Cerebellar nuclear complex (tissue), 1 donor: ENCODE measurements around the gene CYP27C1.
"Not testable (repeated sequence)": the region's sequence is repeated elsewhere in the genome, so short reads cannot be mapped to it uniquely, and the experiment has no call there.

Source experiments
- DNase-seq, 2 experiments: peaks; one replicate each; lab custom pipeline; 2025; lab: John Stamatoyannopoulos, UW

CYP27C1 gene

GRCh38 chr2:127224135-127224534 is 4.0 kb upstream of the CYP27C1 start:
- not testable (repeated sequence) for DNase-seq

DNA sequence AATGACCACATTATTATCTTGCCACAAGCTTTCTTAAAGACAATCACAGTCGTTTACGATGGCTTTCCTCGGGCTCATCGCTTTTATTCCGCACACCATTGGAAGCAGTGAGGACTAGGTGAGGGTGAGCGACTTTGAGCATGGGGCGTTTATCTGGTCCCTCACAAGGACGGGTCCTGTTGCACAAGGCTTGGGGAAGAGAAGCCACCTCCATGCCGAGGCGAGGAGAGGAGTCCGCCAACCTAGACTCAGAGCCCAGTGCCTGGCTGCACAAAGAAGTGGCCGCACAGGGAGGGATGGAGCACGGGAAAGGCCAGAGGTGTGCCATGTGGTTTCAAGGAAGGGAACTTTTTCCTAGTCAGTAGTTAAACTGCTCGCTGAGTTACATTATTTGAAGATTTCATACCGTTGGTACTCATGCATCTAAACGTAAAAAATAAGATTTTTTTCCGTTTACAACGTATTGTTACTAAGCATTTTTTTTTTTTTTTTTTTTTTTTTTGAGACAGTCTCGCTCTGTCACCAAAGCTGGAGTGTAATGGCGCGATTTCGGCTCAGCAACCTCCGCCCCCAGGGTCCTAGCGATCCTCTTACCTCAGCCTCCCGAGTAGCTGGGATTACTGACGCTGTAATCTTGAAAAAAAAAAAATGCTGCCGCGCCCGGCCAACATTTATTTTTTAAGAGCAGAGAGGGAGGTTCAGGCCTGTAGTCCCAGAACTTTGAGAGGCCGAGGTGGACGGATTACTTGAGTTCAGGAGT is 849 bp upstream of the CYP27C1 start:
- DNase-seq: no peak

- DNase-seq: no peak
These were observed 678 bp downstream of the CYP27C1 start for GRCh38 chr2:127219171-127220070.

DNA sequence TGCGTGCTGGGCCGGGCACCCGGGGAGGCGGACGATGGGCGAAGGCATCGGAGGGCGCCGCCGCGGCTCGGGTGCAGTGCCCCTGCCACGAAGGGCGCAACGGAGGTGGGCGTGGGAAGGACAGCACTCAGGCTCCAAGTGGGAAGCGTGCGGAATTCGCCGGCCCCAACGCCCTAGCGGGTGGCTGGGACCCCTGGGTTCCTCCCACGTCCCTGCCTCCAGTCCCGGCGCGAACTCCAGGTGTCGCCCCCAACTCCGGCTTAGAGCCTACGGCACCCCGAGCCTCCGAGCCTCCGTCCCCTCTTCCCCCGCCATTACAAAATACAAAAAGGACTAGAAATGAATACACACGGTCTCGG is 1.3 kb downstream of the CYP27C1 start:
- DNase-seq: no peak

GRCh38 chr2:127217470-127218325 is 2.4 kb downstream of the CYP27C1 start:
- DNase-seq: no peak

- no peak for DNase-seq
These were observed 3.5 kb downstream of the CYP27C1 start for GRCh38 chr2:127216593-127216992.

DNA sequence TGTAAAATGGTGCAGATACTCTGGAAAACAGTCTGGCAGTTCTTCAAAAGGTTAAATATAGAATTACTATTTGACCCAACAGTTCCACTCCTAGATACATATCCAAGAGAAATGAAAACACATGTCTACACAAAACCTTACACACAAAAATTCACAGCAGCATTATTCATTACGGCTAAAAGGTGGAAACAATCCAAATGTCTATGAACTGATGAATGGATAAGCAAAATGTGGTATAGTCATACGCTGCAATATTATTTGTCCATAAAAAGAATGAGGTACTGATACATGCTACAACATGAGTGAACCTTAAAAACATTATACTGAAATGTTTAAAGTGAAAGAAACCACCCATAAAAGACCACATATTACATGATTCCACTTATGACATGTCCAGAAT is 4.0 kb downstream of the CYP27C1 start:
- DNase-seq: no peak

GRCh38 chr2:127214201-127214600 is 5.9 kb downstream of the CYP27C1 start:
- DNase-seq: not testable (repeated sequence)

DNA sequence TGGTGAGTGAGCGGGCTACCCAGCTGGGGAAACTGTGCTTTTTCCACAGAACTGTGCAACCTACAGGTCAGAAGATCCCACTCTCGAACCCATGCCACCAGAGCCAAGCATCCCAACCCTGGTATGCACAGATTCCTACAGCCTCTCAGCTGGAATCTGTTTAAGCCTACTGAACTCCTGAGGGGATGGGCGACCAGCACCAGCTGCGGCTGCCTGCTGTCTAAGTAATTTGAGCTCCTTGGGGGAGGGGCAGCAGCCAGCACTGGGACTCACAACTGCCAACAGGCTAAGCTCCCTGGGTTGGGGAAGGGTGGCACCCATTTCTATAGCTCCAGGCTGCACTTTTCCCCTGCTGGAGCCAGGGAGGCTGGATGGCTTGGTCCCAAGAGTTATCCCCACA is 11.8 kb downstream of the CYP27C1 start:
- DNase-seq: no peak

DNA sequence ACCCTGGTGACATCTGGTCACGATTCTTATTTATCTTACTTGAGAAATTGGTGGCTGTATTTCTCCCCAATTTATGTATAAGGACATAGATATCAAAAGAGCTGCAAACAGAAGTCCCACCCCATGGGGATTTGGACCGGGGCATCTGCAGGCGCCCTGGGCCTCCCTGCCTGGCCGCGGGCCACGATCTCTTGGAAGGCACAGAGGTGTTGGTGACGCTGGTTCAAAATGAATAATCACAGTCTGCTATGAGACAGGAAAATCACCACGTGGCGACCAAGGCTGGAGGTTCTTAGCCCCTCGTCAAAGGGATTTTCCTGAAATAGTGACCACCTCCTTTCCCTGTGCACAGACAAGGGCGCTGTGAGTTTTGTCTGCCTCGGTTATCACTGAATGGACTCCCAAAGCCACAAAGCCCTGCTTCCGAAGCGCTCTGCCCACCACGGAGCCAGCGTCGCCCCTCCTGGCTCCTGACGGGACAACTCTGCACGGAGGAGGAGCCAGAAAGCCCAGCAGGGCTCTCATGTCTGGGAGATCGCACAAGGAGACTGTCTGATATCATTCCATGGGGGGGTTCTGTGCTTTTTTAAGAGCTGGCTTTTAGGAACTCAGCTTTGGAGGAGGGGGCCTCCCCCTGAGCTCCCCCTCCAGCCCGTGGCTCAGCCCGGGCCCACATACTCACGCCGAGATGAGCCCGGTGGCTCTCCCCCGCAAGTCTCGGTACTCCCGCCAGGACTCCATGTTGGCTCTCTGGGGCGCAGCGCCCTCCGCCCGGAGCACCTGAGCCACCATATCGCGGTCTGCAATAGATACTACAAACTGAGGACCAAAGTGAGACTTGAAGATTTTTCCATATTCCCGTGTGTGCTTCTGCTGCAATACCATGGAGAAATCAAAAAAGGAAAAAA is 14.6 kb downstream of the CYP27C1 start:
- DNase-seq: no peak

- no peak for DNase-seq
These were observed 18.6 kb downstream of the CYP27C1 start for GRCh38 chr2:127201452-127201851.

GRCh38 chr2:127200962-127201361 is 19.1 kb downstream of the CYP27C1 start:
- DNase-seq: no peak

DNA sequence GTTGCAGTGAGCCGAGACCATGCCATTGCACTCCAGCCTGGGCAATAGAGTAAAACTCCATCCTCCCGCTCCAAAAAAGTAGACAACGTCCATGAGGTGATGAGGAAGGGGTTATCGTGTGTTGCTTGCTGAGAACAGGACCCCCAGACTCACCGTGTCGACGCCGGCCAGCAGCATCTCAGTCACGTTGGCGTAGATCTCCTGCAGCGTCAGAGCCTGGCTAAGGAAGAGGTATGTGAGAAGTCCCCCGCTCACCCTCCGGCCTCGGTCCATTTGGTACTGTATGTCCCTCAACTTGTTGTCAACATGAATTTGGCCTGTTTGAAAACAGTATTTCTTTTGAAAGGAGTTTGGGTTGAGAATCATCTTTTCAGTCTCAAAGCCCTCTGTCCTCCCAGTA is 20.9 kb downstream of the CYP27C1 start:
- DNase-seq: no peak

- no peak for DNase-seq
These were observed 22.4 kb downstream of the CYP27C1 start for GRCh38 chr2:127197475-127198385.

GRCh38 chr2:127196998-127197397 is 23.1 kb downstream of the CYP27C1 start:
- no peak for DNase-seq

DNA sequence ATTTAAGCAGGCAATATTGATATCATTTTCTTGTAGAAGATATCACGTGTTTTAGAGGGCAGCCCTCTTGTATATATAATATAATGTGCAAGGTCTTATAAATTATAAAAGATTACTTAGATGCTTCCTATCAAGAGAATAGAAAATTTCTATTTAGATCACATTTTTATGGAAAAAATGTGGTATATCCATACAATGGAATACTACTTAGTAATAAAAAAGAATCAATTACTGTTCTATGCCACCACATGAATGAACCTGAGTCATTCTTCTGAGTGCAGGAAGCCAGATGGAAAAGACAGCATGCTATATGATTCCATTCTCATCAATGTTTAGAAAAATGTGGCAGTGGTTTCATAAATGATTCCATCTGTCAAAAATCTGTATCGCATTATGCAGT is 23.6 kb downstream of the CYP27C1 start:
- no peak for DNase-seq

DNA sequence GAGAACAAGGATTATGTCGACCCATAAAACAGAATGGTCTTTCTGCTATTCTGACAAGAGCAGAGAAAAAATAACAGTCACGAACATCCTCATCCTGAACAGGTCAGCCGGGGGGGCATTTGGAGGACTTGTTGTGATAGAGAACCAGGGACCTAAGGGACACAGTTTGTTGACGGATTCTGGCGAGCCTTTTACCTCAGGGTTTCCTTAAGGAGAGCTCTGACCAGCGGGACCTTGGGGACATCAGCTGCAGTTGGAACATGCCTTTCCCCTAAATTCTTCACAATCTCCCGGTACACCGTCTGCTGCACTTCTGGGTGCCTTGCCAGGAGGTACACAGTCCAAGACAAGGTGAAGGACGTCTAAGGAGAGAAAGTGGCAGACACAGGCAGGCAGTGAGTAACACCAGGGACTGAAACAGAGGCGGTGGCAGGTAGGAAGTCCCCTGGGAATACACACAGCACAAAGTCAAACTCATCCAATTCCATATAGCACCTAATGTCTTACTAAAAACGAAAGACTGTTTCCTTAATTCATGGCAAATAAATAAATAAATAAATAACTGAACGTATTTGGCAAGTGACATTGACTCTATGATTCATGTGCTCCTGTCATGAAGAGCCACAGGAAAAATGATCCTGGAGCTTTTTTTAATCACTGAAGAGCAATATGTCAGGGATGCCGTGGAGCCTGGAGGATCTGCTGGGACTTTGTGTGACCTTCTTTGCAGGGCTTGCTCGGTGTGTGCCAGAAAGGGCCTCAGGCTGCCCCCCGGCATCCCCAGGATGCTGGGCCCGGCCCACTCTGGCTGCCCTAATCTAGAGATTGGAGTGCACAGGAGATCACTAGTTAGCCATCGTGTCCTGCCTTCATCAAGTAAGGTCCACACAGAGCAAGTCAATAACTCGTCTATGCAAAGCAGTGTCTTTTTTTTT is 24.7 kb downstream of the CYP27C1 start:
- DNase-seq: no peak

DNA sequence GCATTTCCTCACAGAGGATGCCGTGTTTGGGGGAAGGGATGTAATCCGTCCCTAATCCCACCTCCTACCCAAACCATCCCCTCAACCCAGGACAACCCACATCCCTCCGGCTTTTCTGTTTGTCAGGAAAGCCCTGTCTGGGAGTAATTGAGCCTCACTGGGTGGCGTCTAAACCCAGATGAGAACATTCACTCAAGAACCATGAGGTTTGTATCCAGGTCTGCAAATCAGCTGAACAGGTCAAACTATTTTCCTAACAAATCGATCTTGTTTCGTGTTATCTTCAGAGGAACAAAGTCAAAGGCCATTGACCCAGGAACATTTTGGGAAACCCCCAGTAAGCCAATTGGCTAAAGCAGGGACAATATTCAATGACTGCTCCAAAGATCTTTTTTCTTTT is 25.7 kb downstream of the CYP27C1 start:
- no peak for DNase-seq

- no peak for DNase-seq
These were observed 26.2 kb downstream of the CYP27C1 start for GRCh38 chr2:127193967-127194280.
